NCI-H1417 treated with DMSO at 0.1 percent for 48 hours (cell line): ENCODE data around the gene MORN5.
A peak's percentile ranks its signal among the peaks of the same experiment; 100 is the strongest.
"Not testable (repeated sequence)": the region's sequence is repeated elsewhere in the genome, so short reads cannot be mapped to it uniquely, and the experiment has no call there.

Experiments used
- DNase-seq: peaks from one replicate; lab custom pipeline; 2025; lab: John Stamatoyannopoulos, UW

MORN5 gene

DNA sequence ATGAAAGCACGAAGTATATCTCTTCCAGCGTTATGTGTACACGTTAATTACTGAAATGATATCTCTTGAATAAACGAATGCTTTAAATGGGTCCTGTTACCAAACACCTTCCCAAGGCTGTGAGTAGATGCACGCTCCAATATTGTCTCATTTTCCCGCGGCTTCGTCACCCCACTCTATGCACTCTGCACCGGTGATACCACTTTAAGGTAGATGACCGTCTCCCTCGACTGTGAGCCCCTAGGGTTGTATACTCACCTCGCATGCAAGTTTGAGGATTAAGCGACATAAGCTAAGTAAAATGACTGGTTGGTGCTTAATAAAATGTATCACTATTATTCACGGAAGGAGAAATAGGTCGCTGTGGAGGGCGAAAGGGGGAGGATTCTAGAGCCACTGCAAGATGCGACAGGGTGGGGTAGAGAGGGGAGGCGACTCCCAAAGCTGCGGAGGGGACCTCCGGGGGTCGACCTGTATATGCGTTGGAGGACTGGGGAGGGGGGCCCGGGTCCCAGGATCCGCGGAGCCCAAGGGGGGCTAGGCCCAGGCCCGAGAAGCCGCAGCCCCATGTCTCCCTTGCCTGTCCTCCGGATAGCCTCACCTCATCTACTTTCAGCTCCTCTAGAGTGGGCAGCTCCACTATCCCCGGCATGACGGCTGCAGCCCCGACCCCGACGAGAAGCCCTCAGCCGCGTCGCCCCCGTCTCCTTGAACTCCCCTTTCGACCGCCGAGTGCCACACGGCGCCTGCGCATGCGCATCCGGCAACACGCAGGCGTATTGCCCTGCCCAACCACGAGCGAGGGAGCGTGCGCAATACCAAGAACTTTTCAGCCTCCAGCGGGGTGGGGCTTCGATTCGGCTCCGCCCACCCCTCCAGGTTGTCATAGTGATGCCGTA is at the start of gene MORN5, which contains the start of gene NDUFA8:
Gene MORN5, plus strand, starts transcription at position 883 of the 899 bp plus-strand sequence. CDS start 65 bp downstream, outside the sequence.
Gene NDUFA8, minus strand, starts transcription at position 754 of the 899 bp plus-strand sequence. Its CDS starts 102 bp downstream, at position 652.
- DNase-seq, result peak; percentile 99

DNA sequence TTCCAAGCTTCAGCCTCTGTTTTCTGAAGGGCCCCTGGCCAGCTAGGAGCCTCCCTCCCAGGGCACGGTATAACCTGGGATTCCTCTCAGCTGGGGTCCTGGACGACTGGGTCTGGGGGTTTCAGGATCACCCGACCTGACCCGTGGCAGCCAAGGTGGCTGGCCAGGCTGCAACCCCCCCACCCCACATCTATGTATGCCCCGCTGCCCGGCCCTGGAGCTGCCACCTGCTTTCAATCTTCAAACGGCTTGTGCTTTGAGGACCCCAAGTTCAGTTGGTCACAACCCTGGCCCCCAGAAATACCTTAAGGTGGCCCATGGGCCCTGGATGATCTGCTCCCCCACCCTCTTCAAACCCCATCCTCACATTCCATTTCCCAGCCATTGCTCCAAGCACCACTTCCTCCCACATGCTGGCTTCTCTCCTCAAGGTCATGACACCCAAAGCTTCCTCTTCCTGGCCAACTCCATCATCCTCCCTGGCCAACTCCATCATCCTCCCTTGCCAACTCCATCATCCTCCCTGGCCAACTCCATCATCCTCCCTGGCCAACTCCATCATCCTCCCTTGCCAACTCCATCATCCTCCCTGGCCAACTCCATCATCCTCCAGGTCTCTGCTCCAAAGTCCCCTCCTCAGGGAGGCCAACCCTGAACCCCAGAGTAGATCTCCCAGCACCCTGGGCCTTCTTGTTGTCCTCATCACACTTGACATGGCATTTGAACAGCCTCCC is 49.4 kb upstream of the MORN5 start:
- no peak for DNase-seq

DNA sequence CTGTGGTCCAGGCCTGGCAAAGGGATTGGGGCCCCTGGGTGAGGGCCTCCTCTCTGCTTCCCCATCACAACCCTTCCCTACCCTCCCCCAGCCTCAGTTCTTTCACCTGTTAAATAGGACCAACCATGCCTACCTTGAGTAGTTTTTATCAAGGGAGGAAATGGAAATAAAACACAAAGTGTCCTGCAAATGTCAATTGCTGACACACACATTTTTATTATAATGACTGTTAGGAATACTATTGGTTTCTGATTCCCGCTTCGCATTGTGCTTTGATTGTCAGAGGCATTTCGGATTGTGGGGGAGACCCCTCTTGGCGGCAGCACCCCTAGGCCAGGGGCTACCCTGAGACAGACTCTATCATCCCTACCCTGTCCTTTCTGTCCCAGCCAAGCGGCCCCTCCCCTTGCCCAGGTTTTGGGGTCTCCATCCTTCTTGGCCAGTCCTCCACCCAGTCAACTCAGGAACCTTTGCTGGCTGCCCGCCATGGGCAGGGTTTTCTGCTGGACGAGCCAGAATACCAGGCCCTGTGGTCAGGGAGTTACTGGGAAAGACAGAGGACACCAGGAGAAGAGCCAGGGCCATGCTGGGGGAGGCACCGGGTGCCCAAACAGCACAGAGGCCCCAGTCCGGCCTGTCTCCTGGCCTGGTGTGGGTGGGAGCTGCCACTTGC is 48.2 kb upstream of the MORN5 start:
- DNase-seq, result no peak

DNA sequence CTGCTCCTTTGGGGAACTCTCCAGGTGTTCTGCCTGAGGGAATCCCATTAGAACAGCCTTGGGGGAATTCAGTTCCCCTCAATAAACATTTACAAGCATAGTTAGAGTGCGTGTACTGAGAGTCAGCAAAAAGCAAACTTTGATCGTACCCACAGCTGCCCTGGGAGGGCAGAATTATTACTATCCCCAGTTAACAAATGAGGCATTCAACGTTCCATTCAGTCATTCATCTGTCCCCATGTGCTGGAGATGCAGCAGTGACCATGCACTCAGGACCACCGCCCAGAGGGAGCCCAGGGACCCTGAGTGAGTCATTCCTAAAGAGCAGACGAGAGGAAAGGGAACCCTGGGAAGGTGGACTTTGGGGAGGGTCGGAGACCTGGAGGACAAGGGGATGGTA is 47.5 kb upstream of the MORN5 start:
- DNase-seq, result no peak

DNA sequence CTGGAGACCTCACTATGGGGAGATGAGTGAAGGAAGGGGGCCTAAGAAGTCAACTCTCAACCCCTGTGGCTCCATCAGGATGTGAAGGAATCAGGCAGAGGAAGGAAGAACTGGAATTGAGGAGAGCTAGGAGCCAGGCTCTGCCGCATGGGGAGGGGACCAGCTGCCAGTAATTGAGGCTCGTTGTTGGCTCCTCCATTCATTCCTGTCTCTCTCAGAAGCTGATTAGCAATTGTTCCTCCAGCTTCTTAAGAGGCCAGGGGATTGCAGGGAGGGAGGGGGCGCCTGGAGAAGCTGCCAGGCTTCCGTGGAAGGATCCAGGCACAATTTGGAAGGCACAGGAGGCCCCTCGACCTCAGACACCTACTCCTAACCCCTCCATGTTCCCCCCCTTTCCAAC is 46.1 kb upstream of the MORN5 start:
- no peak for DNase-seq

DNA sequence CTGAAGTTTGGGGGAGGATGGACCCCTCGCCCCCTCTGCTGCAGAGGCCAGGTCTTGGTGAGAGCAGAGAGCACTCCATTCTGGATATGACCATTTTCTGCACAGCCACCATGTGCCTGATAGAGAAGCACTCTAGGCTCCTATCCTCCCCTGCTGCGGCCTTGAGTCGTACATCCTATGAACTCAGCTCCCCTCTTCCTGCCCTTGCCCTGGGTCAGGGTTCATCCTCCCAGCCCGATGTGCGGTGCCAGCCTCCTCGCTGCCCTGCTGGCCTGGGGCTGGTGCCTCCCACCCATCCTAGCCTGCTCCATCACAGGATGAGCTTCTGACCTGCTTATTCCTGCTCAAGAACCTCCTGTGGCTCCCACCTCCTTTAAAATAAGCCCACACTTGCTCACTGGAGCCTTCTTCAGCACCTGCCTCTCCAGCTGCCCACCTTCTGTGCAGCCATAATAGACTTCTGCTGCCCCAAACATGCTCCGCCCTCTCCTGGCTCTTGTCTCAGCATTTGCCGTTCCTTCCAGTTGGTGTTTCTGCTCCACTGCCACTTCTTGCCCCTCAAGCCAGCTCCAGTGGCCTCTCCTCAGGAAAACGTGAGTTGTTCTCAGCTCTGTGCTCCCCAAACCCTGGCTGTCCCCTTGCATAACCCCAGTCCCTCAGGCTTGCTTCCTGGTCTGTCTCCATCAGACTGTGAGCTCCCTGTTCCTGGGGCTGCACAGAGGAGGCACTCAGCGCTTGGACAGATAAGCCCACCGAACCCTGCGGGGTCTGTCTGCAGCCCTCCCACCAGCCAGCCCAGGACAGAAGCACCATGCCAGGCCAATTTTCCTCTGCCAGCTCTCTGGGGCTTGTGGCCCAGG is 44.3 kb upstream of the MORN5 start:
- no peak for DNase-seq

DNA sequence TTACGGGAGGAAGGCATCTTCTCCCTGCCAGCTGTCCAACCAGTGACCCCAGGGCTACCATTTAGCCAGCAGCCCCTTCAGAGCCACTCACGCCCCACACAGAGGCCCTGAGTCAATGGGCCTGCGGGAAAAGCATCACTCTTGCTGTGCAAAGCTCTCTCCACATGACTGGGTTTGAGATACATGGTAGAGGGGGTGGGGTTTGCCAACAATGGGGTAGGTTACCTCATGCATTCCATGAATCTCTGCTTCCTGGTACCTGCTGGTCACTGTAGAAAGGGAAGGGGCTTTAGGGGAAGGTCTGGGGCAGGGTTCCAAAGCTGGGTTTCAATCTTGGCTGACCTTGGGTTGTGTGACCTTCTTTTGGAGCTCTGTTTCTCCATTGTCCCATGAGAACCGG is 43.7 kb upstream of the MORN5 start:
- DNase-seq, result no peak

DNA sequence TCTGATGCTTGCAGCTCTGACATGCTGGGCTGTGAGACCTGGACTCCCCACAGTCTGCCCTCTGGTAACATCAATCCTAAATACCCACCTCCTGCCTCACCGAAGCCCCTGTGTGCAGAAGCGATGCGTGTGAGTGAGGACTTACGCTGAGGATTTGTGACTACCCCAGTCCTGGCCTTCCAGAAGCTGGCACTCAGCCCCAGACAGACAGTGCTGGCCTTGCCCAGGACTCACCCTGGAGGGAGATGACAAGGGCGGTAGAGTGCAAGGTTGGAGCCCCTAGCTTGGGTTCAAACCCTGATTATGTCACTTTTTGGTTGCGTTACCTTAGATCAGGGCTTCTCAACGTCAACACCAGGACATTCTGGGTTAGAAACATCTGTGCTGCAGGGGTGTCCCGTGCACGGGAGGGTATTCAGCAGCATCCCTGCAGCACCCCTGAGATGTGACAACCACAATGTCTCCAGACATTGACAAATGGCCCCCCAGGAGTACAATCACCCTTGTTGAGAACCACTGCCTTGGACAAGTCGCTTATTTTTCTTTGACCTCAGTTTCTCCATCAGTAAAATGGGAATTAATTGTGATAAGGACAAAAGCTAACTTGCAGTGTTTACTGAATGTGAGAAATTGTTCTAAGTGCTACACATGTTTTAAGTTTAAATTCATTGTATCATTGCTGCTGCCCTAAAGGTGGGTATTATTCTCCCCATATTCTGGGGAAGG is 43.1 kb upstream of the MORN5 start:
- DNase-seq, result no peak

DNA sequence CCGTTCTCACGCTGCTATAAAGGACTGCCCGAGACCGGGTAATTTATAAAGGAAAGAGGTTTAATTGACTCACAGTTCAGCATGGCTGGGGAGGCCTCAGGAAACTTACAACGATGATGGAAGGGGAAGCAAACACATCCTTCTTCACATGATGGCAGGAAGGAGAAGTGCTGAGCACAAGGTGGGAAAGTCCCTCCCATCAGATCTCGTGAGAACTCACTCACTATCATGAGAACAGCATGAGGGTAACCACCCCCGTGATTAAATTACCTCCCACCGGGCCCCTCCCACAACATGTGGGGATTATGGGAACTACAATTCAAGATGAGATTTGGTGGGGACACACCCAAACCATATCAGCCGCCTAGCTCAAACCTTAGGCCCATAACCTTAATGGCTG is 42.5 kb upstream of the MORN5 start:
- DNase-seq, result not testable (repeated sequence)

DNA sequence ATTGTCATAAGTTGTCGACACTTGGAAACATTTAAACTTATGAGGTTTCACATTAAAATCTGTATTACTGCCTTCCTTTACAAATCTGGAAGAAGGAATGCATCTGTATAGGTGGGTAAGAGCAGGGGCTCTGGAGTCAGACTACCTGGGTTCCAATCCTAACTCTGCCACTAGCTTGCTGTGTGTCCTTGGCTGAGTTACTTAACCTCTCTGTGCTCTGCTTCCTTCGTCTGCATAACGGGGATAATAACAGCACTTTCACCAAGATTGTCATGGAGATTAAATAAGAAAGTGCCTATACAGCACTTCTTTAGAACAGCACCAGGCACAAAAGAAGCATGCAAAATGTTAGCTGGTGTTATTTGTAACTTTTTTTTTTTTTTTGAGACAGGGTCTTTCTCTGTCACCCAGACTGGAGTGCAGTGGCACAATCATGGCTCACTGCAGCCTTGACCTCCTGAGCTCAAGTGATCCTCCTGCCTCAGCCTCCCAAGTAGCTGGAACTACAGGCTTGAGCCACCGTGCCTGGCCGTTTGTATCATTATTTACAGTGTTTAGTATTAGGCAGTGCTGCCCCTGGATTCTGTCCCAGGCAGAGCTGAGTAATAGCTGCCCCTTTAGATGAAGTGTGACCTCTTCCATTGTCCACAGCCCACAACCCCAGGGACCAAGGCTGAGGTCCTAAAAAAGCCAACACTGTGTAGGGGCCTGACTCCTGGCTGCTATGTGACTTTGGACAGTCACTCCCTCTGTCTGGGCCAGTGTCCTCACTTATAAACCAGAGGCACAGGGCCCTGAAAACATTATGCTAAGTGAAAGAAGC is 41.2 kb upstream of the MORN5 start:
- DNase-seq, result no peak

DNA sequence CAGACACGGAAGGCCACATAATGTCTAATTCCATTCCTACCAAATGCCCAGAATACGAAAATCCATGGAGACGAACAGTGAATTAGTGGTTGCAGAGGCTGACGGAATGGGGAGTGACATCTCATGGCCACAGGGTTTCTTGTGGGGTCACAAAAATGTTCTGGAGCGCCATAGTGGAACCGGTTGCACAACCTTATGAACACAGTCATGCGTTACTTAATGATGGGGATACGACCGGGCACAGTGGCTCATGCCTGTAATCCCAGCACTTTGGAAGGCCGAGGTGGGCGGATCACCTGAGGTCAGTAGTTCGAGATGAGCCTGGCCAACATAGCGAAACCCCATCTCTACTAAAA is 40.6 kb upstream of the MORN5 start:
- DNase-seq, result no peak

DNA sequence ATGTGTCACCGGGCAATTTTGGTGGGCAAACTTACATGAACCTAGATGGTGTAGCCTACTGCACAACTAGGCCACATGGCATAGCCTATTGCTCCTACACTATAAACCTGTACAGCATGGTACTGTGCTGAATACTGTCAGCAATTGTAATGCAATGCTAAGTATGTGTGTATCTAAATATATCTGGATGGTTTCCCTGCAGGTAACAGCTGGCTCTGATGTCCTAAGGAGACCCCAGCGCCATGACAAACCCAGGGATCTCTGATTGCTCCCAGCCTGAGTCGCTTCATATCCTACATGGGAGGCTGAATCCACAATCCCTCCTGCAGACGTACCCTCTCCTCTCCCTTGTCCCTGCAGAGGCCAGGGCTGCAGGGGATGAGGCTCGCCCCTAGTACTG is 40.0 kb upstream of the MORN5 start:
- no peak for DNase-seq

DNA sequence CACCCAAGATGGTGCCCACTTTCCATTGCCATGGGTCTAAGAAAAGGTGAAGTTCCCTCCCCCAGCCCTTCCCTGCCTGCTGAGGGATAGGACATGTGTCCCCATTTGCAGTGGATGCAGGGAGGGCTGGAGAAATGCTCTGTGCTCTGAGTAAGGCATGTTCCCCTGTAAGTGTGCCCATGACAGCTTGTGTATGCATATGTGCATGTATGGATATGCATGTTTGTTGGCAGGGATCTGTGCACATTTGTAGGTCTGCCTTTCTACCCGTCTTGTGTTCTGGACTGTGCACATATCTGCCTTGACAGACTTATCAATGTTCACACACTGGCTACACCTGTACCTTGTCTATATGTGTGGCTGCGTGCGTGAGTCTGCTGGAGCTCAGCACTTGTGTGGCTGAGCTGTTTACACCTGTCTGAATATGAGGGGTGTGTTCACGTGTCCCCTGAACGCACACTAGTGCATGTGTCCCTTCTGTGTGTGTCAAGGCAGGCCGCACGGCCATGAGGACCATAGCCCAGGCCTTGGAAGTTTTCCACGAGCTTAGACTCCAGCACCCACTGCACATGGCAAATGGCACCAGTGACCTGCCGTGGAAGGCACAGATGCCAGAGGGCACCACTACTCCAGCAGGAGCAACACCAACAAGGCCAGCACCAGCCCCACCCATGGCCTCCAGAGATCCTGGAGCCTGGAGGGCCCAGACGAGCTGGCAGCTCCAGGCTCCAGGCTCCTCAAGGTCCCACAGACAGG is 39.2 kb upstream of the MORN5 start:
- DNase-seq, result no peak

DNA sequence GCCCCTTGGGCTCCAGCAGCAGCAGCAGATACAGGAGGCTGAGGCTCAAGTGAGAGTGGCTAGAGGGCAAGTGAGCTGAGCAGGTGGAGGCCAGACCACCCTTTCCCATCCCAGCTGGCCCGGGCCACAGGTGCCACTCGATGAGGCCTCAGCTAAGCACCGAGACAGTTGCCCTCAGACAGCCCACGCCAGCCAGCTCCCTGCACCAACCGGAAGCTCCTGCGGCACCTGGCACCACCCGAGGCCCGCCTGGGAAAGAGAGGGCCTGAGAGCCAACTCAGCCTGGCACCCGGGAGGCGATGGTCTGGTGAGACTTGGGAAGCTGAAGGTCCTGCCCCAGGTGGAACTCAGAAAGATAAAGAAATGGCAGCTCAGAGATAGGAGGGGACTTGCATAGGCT is 38.3 kb upstream of the MORN5 start:
- no peak for DNase-seq

DNA sequence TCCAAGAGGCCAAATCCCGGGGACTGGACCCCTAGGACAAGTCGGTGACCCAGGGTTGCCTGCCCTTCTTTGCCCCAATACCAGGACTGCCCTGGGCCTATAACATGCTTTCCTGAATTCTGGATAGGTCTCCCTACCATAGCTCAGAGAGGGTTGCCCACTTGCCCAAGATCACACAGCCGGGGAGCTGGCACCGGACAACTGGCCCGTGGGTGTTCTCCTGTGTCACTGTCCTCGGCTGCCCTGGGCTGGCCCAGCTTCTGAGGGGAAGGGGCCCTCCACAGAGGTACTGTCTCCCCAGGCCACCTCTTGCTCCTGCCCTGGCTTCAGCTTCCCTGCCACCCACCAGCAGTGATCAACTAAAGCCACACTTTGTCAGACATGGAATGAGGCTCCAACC is 37.8 kb upstream of the MORN5 start:
- no peak for DNase-seq

DNA sequence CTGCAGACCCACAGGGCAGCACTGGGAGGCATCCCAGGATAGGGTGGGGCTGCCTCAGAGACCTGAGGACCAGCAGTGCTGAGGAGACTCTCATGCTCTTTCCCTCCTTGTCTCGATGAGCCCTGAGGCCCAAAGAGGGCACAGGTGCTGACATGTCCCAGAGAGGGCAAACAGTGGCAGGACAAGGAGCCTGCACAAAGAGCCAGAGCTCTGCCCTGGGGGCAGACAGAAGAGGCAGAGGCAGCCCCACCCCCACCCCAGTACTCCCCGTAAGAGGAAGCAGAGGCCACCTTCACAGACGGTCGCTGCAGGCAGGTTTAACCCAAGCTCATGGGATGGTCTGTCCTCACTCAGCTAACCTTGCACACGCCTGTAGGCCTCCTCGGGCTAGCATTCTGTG is 37.2 kb upstream of the MORN5 start:
- DNase-seq, result no peak

DNA sequence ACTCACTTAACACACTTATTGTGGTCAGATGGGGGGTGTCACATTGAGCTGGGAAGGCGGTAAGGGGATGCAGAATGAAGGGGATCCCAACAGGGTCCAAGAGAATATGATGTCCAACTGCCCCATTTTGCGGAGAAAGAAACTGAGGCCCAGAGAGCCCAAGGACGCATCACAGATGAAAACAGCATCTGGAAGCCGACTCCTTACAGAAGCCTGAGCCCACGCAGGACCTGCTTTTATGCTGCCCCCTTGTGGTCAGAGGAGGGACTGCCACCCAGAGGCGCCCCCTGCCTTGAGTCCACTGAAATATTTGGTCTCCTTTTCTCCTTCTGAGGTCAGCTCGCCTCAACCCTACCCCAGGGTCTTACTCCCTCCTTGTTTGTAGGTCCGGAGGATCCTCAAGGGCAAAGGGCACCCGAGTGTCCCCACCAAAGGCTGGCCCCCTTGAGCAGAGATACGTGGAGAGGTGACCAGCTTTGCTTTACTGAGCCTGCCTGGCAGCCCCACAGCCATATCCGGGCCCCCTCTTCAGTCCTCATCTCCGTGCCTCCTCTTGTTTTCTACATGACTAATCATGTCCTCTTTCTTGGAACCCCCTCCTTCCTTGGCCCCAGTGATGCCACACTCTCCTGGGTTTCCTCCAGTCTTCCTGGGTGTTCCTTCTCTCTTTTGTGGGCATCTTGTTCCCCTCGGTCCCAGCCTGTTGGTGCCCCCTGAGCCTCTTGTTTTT is 36.6 kb upstream of the MORN5 start:
- DNase-seq, result peak; percentile 10

DNA sequence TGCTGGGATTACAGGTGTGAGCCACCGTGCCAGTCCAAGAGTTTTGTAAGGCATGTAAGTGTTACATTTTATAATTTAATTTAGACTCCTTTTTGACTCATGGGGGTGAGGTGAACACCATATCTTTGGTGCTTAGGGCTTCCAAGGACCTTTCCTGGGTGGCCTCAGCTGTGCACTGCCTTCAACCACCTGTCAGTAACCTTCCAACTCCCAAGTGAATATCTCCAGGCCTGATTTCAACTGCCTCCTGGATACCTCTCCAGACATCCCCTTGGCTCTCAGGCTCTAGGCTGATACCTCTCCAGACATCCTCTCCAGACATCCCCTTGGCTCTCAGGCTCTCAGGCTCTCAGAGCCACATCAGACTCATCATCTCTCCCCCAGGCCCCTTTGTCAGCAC is 35.7 kb upstream of the MORN5 start:
- no peak for DNase-seq

DNA sequence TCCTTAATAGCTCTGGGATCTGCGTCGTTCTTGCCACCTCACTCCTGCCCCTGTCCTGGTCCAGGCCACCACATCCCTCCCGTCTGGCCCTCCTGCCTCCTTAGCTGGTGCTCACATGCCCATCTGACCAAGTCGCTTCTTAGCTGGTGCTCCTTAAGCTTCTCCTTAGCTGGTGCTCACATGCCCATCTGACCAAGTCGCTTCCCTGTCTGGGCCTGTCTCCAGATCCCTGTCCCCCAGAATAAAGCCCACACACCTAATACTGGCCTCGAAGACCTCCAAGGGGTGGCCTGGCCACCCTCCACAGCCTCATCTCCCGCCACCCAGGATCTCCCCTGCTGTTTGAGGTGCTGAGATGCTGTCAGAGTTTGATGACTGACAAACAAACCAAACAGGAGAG is 35.2 kb upstream of the MORN5 start:
- DNase-seq, result no peak
